Breast epithelium (tissue), 4 donors: ENCODE data around the gene SCG2. TPM values are rescaled to one million over a fixed set of nuclear protein-coding genes. Genes with fewer than 3 reads are reported as not detected.

ENCODE experiments used
- DNase-seq, 2 donors: peaks; one replicate each; pipeline ENCODE4 v3.0.0-alpha.2; 2019; ENCODE audit warnings: low spot score in 2 of 2
- H3K27ac ChIP-seq, 2 donors: fragments of 200-600 bp; sonication (generic) in 1 of 2; one replicate each; pipeline ENCODE4 v1.5.1; 2016 to 2019; ENCODE audit warnings: mild to moderate bottlenecking in 1 of 2
- H3K27me3 ChIP-seq, 2 donors: fragments of 200-600 bp; sonication (generic) in 1 of 2; one replicate each; pipeline versions ENCODE4 v1.5.1 to v1.6.0; 2017 to 2019; ENCODE audit warnings: control low read depth in 1 of 2, mild to moderate bottlenecking in 1 of 2
- H3K36me3 ChIP-seq: fragments of 200-600 bp; one replicate; pipeline ENCODE4 v1.5.1; 2019
- H3K4me1 ChIP-seq, 2 donors: fragments of 200-600 bp; sonication (generic); one replicate each; pipeline ENCODE4 v1.5.1; 2016 to 2019; ENCODE audit warnings: control low read depth in 1 of 2
- H3K4me3 ChIP-seq, 3 donors: fragments of 200-600 bp; sonication (generic); 1 replicate in 2 of 3; 2 replicates in 1 of 3; pipeline ENCODE4 v1.5.1; 2016 to 2019; ENCODE audit warnings: mild to moderate bottlenecking in 3 of 3, moderate library complexity in 2 of 3
- H3K9me3 ChIP-seq, 2 donors: fragments of 200-600 bp; sonication (generic) in 1 of 2; one replicate each; pipeline ENCODE4 v1.5.1; 2016 to 2019; ENCODE audit warnings: control low read depth in 1 of 2
- POLR2A ChIP-seq: fragments of 450-650 bp; IDR thresholded peaks from one replicate; pipeline ENCODE4 v1.6.1; 2016; ENCODE audit warnings: antibody characterized with exemption, mild to moderate bottlenecking, moderate library complexity
- POLR2AphosphoS5 ChIP-seq, 3 donors: sonication (generic); formaldehyde crosslinking; IDR thresholded peaks; one replicate each; pipeline ENCODE4 v1.6.1; 2017; ENCODE audit warnings: antibody characterized with exemption in 3 of 3
- intact Hi-C: fragments of 100-400 bp; cut with DNase I; formaldehyde crosslinking; loops from one replicate; pipeline ENCODE4 v1.15.1; 2023; ENCODE audit warnings: low total_unique reads
- total RNA-seq, 3 donors: library from RNA; depleted of rRNA; stranded (reverse); fragments of >200 nt; gene quantifications; one replicate each; pipeline ENCODE4 v1.1.0, GENCODE V29; 2016
- TF ChIP-seq, protein P1 (sequence below), 3 donors: fragments of 450-650 bp; IDR thresholded peaks; one replicate each; pipeline ENCODE4 v1.5.1; 2016 to 2017; ENCODE audit warnings: antibody characterized with exemption in 3 of 3, mild to moderate bottlenecking in 3 of 3, moderate library complexity in 3 of 3

Gene SCG2
- total RNA-seq, 3 donors from 2014 or later = 0.32 to 0.66 TPM; not detected in 1

GRCh38 chr2:223613017-223613950 lies 11.1 kb upstream of the SCG2 start:
- Histone ChIP-seq H3K36me3 (no peaks in the 10 kb centered on the region), H3K27me3 (no peaks in the 10 kb centered on the region), H3K4me1 (no peaks in the 10 kb centered on the region), H3K4me3 (peak overlapping the region; percentile 25 to 57 (median 37)), H3K9me3 (no peaks in the 10 kb centered on the region), H3K27ac (peak overlapping the region; percentile 59 to 66)
- TF ChIP-seq POLR2AphosphoS5 (IDR thresholded peaks at IDR 0.05) (peak in 1 of 3 donors; percentile 16), POLR2A (no peak)
- TF ChIP-seq, protein P1, sequence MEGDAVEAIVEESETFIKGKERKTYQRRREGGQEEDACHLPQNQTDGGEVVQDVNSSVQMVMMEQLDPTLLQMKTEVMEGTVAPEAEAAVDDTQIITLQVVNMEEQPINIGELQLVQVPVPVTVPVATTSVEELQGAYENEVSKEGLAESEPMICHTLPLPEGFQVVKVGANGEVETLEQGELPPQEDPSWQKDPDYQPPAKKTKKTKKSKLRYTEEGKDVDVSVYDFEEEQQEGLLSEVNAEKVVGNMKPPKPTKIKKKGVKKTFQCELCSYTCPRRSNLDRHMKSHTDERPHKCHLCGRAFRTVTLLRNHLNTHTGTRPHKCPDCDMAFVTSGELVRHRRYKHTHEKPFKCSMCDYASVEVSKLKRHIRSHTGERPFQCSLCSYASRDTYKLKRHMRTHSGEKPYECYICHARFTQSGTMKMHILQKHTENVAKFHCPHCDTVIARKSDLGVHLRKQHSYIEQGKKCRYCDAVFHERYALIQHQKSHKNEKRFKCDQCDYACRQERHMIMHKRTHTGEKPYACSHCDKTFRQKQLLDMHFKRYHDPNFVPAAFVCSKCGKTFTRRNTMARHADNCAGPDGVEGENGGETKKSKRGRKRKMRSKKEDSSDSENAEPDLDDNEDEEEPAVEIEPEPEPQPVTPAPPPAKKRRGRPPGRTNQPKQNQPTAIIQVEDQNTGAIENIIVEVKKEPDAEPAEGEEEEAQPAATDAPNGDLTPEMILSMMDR (IDR thresholded peaks at IDR 0.05) = no peak
- DNase-seq = peak; percentile 64 to 66
- intact Hi-C loops = no loop called here

- peak overlapping the region; percentile 59 to 66 for H3K27ac ChIP-seq
- intact Hi-C loops = no loop called here
- H3K9me3 ChIP-seq = no peaks in the 10 kb centered on the region
- no peaks in the 10 kb centered on the region for H3K36me3 ChIP-seq
- no peaks in the 10 kb centered on the region for H3K27me3 ChIP-seq
- H3K4me3 ChIP-seq = peak overlapping the region; percentile 25 to 57 (median 37)
- TF ChIP-seq, protein P1 (IDR thresholded peaks at IDR 0.05) = no peak
- TF ChIP-seq POLR2AphosphoS5 (IDR thresholded peaks at IDR 0.05) (no peak), POLR2A (no peak)
- H3K4me1 ChIP-seq = no peaks in the 10 kb centered on the region
- no peak for DNase-seq
These were observed 10.3 kb upstream of the SCG2 start for GRCh38 chr2:223612501-223612900.

DNA sequence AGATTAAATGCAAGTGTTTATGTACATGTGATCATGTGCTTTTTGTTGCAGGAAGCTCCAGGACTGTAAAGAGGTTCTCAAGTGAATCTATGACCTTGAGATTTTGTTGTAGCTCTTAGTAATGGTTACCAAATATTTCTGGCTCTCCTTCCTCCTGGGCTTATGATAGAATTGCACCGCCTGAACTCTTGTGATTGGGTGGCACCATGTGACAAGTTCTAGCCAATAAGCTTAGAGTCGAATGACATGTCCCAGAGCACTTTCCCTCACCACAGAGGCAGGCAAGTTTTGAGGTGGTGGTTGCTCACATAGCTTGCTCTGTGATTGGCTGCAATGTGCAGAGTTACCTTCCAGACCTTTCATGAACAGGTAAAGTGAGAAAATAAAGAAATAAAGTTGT lies 8.9 kb upstream of the SCG2 start:
- TF ChIP-seq POLR2AphosphoS5 (IDR thresholded peaks at IDR 0.05) (no peak), POLR2A (no peak)
- TF ChIP-seq, protein P1 (IDR thresholded peaks at IDR 0.05) = no peak
- intact Hi-C loops = no loop called here
- H3K4me1 ChIP-seq = no peaks in the 10 kb centered on the region
- no peaks in the 10 kb centered on the region for H3K36me3 ChIP-seq
- H3K4me3 ChIP-seq = no peak overlapping the region
- H3K27ac ChIP-seq = no peak overlapping the region
- no peaks in the 10 kb centered on the region for H3K9me3 ChIP-seq
- no peaks in the 10 kb centered on the region for H3K27me3 ChIP-seq
- DNase-seq = no peak

GRCh38 chr2:223607476-223607875 lies 5.3 kb upstream of the SCG2 start:
- no peak overlapping the region for H3K27ac ChIP-seq
- no peaks in the 10 kb centered on the region for H3K27me3 ChIP-seq
- H3K4me1 ChIP-seq = no peaks in the 10 kb centered on the region
- no peaks in the 10 kb centered on the region for H3K36me3 ChIP-seq
- intact Hi-C loops = no loop called here
- DNase-seq = no peak
- H3K9me3 ChIP-seq = no peaks in the 10 kb centered on the region
- H3K4me3 ChIP-seq = no peak overlapping the region
- no peak for TF ChIP-seq POLR2AphosphoS5 (IDR thresholded peaks at IDR 0.05)
- no peak for TF ChIP-seq POLR2A
- TF ChIP-seq, protein P1 (IDR thresholded peaks at IDR 0.05) = no peak

DNA sequence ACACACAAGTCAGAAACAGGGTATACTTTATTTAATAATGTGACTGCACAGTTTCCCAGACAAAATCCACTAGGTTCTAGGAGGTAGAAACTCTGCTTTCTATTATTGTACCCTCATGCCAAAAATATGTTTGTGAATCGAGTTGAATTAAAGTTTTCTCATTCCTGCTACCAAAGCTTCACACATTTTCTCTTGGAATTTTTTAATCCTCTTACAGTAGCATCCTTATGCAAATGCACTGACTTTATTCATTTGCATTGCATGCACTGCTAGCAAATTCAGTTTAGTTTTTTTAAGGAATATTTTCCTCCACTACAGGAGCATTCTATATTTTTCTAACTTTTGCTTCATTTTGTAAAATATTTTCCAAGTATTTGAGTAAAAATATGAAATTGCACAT lies 4.8 kb upstream of the SCG2 start:
- intact Hi-C loops = no loop called here
- TF ChIP-seq, protein P1 (IDR thresholded peaks at IDR 0.05) = no peak
- TF ChIP-seq POLR2A (no peak), POLR2AphosphoS5 (IDR thresholded peaks at IDR 0.05) (no peak)
- Histone ChIP-seq H3K9me3 (no peaks in the 10 kb centered on the region), H3K4me1 (no peaks in the 10 kb centered on the region), H3K27me3 (no peaks in the 10 kb centered on the region), H3K27ac (no peak overlapping the region), H3K36me3 (no peaks in the 10 kb centered on the region), H3K4me3 (no peak overlapping the region)
- DNase-seq = no peak
